Large intestine (tissue), 3 donors: ENCODE results near the gene MKRN2OS. TPM values are rescaled to one million over a fixed set of nuclear protein-coding genes. Genes with fewer than 3 reads are reported as not detected.

Experiments
- DNase-seq, 2 donors: peaks; one replicate each; pipeline versions ENCODE4 v3.0.0 to v3.0.0-alpha.2; 2013
- H3K27ac ChIP-seq: one replicate; pipeline ENCODE4 v1.5.1; 2013; ENCODE audit warnings: low read length
- H3K27me3 ChIP-seq: 2 replicates; pipeline ENCODE4 v1.6.1; 2013; ENCODE audit warnings: low read length; ENCODE audit not compliant: control insufficient read depth, insufficient read depth
- H3K36me3 ChIP-seq: 2 replicates; pipeline ENCODE4 v1.6.1; 2013; ENCODE audit warnings: low read length; ENCODE audit not compliant: control insufficient read depth, insufficient read depth
- H3K4me1 ChIP-seq: one replicate; pipeline ENCODE4 v1.6.1; 2013; ENCODE audit warnings: low read length; ENCODE audit not compliant: control insufficient read depth, insufficient read depth
- H3K4me3 ChIP-seq: one replicate; pipeline ENCODE4 v1.5.1; 2013; ENCODE audit warnings: low read length
- H3K9me3 ChIP-seq: one replicate; pipeline ENCODE4 v1.6.1; 2013; ENCODE audit warnings: mild to moderate bottlenecking, low read depth, low read length, moderate library complexity; ENCODE audit not compliant: control insufficient read depth
- WGBS: methylation state at CpG from one replicate; pipeline ENCODE4 v1.1.5; 2013; ENCODE audit warnings: low lambda C conversion rate; ENCODE audit not compliant: insufficient coverage; 5-methylcytosine and 5-hydroxymethylcytosine counted together
- polyA plus RNA-seq: library from polyadenylated mRNA; unstranded; fragments of 120-200 nt; gene quantifications from one replicate; pipeline ENCODE4 v1.2.1, GENCODE V29; 2013

The MKRN2OS gene
- polyA plus RNA-seq, 1 donor, result 5.1 TPM

- no peaks in the 10 kb centered on the region for H3K4me1 ChIP-seq
- no peaks in the 10 kb centered on the region for H3K27me3 ChIP-seq
- no peak overlapping the region for H3K4me3 ChIP-seq
- peaks cover 60% of the 10 kb centered on the region for H3K36me3 ChIP-seq
- no CpG with 5 or more reads among the region's 18 CpGs for WGBS
- DNase-seq, result no peak
- no peaks in the 10 kb centered on the region for H3K9me3 ChIP-seq
- no peak overlapping the region for H3K27ac ChIP-seq
Observed at GRCh38 chr3:12503126-12503957, 42.0 kb downstream of the MKRN2OS start.

- H3K4me1 ChIP-seq, result no peaks in the 10 kb centered on the region
- H3K27ac ChIP-seq, result no peak overlapping the region
- DNase-seq, result no peak
- no peaks in the 10 kb centered on the region for H3K9me3 ChIP-seq
- peaks cover 68% of the 10 kb centered on the region for H3K36me3 ChIP-seq
- H3K4me3 ChIP-seq, result no peak overlapping the region
- no peaks in the 10 kb centered on the region for H3K27me3 ChIP-seq
- WGBS, result 100% methylated on average over 1 of the region's 7 CpGs
Observed at GRCh38 chr3:12501360-12502020, 43.8 kb downstream of the MKRN2OS start.

GRCh38 chr3:12499474-12499873, 45.8 kb downstream of the MKRN2OS start:
- DNase-seq, result no peak
- no peaks in the 10 kb centered on the region for H3K4me1 ChIP-seq
- H3K36me3 ChIP-seq, result peaks cover 71% of the 10 kb centered on the region
- H3K27ac ChIP-seq, result no peak overlapping the region
- H3K9me3 ChIP-seq, result no peaks in the 10 kb centered on the region
- H3K4me3 ChIP-seq, result no peak overlapping the region
- H3K27me3 ChIP-seq, result no peaks in the 10 kb centered on the region
- no CpG with 5 or more reads among the region's 5 CpGs for whole genome bisulfite sequencing

GRCh38 chr3:12496453-12496761, 48.9 kb downstream of the MKRN2OS start:
- no peaks in the 10 kb centered on the region for H3K9me3 ChIP-seq
- no peaks in the 10 kb centered on the region for H3K27me3 ChIP-seq
- H3K4me1 ChIP-seq, result no peaks in the 10 kb centered on the region
- no peak overlapping the region for H3K27ac ChIP-seq
- no CpG with 5 or more reads among the region's 1 CpG for WGBS
- H3K36me3 ChIP-seq, result peaks cover 60% of the 10 kb centered on the region
- DNase-seq, result no peak
- H3K4me3 ChIP-seq, result no peak overlapping the region

GRCh38 chr3:12495749-12496452, 49.4 kb downstream of the MKRN2OS start:
- Histone ChIP-seq H3K27me3 (no peaks in the 10 kb centered on the region), H3K27ac (no peak overlapping the region), H3K4me1 (no peaks in the 10 kb centered on the region), H3K36me3 (peaks cover 58% of the 10 kb centered on the region), H3K4me3 (no peak overlapping the region), H3K9me3 (no peaks in the 10 kb centered on the region)
- WGBS, result 80% methylated on average over 1 of the region's 8 CpGs
- no peak for DNase-seq

- no peaks in the 10 kb centered on the region for H3K27me3 ChIP-seq
- H3K4me3 ChIP-seq, result no peak overlapping the region
- H3K4me1 ChIP-seq, result peaks cover 2% of the 10 kb centered on the region
- no peak for DNase-seq
- H3K36me3 ChIP-seq, result peaks cover 30% of the 10 kb centered on the region
- no CpG with 5 or more reads among the region's 3 CpGs for WGBS
- H3K9me3 ChIP-seq, result no peaks in the 10 kb centered on the region
- H3K27ac ChIP-seq, result no peak overlapping the region
Observed at GRCh38 chr3:12490547-12490946, 54.8 kb downstream of the MKRN2OS start.

GRCh38 chr3:12489832-12490231, 55.5 kb downstream of the MKRN2OS start:
- peaks cover 5% of the 10 kb centered on the region for H3K4me1 ChIP-seq
- no peak for DNase-seq
- H3K4me3 ChIP-seq, result no peak overlapping the region
- H3K27ac ChIP-seq, result no peak overlapping the region
- H3K36me3 ChIP-seq, result peaks cover 30% of the 10 kb centered on the region
- no peaks in the 10 kb centered on the region for H3K27me3 ChIP-seq
- WGBS, result 100% methylated on average over 1 of the region's 4 CpGs
- H3K9me3 ChIP-seq, result no peaks in the 10 kb centered on the region

Other genes starting within 250 kb of the MKRN2OS start
- 18.3 TPM for gene TSEN2, start 61.0 kb downstream of the MKRN2OS start, polyA plus RNA-seq
- 32.9 TPM for gene MKRN2, start 11.6 kb upstream of the MKRN2OS start, polyA plus RNA-seq
- 88.4 TPM for gene RAF1, start 118.6 kb upstream of the MKRN2OS start, polyA plus RNA-seq
- 0.10 TPM for gene TMEM40, start 213.8 kb upstream of the MKRN2OS start, polyA plus RNA-seq